HG02870 (cell line): ENCODE data around the gene ETV1.
"Not testable (repeated sequence)": the region's sequence is repeated elsewhere in the genome, so short reads cannot be mapped to it uniquely, and the experiment has no call there.

Experiments
- ATAC-seq: cut with Tn5 transposase; IDR thresholded peaks from one replicate; pipeline ENCODE4 v1.9.1; 2021; ENCODE audit warnings: mild to moderate bottlenecking, moderate library complexity; ENCODE audit not compliant: unreplicated experiment

The ETV1 gene

DNA sequence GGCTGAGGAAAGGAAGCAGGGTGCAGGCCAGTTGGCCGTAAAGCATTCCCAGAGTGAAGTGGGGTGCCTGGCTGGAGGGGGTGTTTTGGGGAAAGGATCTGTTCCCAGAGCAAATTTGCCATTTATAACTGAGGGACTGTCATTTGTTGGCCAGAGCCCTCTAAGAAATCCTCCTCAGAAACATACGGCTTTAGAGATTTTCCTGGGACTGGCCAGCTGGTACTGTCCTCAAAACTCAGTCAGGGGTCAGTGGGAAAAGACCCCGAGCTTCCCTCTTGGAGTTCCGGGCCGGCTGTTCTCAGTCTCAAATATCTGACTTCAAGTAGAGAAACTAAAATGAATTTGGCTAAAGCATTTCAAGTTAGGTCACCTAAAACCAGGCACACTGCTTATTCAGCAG is 55.9 kb downstream of the ETV1 start:
- no peak for ATAC-seq

DNA sequence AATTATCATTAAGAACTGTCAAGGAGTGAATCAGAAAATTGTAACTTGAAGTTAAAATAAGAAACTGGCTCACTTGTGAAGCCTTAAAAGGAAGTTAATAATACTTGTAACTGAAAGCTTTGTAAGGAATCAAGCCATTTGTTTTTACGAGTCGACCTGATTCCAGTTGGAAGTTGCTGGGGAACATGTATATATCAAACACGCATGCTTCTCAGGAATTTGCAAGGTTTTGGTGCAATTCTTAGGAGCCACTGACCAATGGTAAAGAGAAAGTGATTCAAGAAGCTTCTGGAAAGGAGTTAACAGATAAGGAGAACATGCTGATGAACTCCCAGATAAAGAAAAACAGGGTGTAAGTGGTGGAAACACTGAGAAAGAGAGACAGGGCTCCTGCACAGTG is 56.4 kb downstream of the ETV1 start:
- no peak for ATAC-seq

DNA sequence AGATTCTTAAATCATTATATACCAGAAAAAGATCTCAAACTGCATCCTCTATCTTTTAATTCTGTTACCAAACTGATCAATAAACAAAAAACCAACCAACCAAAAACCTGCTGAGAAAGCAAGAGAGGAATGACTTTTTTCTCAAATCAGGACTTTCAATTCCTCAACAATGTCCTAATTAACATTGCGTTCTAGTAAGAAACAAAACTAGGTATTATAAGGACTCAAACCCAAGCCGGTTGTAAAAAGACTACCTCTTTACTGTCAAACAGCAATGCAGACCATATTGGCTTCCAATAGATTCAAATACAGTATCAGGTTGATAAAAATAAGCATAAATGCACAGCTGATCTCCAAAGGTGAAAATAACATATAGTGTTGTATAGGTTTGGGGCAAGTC is 57.3 kb downstream of the ETV1 start:
- ATAC-seq: no peak

DNA sequence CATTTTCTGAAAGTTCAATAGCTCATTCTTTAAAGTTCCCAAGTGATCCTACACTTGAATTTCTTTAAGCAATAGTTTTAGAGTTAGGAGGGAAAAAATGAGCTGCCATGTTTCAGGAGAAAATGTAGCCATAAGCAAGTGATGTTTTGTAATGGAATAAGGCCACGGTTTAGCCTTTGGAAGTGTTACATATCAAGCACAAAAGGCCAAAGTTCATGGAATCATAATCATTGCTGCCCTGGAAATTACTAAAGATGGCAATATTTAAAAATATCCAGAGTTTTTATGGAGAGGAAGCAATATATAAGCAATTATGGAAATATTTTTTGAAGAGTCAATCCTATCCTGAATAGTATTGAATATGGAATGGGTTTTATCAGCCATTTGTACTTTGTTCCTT is 68.4 kb downstream of the ETV1 start:
- no peak for ATAC-seq

DNA sequence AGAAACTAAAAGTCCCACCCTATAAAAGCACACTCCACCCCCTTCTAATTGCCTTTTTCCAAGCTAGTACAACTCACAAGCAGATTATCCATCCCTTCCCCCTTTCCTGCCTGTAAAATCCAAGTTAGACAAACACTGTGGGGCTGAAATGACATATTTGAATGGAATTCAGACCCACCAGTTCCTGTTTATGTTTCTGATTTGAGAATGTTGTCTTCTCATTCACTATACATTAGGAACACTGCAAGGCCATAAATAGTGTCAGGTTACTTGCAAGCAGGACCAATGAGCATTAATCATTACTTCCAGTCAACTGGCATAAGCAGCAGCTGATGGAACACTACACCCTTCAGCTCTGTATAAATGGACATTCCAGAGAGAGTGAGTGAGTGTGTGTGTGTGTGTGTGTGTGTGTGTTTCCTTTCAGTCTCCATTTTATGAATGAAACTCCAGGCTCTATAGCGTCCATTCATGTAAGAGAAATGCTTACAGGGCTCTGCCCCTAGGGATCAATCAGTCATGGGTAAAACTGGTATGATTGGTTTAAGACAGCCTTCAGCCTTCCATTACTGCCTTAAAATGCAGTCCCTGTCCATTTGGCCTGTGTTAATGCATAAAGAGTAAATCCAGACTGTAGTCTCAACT is 69.3 kb downstream of the ETV1 start:
- no peak for ATAC-seq

DNA sequence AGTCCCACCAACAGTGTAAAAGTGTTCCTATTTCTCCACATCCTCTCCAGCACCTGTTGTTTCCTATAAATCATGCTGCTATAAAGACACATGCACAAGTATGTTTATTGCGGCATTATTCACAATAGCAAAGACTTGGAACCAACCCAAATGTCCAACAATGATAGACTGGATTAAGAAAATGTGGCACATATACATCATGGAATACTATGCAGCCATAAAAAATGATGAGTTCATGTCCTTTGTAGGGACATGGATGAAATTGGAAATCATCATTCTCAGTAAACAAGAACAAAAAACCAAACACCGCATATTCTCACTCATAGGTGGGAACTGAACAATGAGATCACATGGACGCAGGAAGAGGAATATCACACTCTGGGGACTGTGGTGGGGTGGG is 71.1 kb downstream of the ETV1 start:
- not testable (repeated sequence) for ATAC-seq

DNA sequence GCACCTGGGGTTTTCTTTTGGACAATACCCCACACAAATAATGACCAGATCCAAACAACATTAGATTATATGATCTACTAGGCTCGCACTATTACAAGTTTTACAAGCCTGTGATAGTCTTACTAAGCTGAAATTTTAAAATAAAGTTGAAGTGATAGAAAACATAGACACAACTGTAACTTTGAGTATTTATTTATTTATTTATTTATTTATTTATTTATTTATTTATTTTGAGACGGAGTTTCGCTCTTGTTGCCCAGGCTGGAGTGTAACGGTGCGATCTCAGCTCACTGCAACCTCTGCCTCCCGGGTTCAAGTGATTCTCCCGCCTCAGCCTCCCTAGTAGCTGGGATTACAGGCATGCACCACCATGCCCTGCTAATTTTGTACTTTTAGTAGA is 72.4 kb downstream of the ETV1 start:
- ATAC-seq: not testable (repeated sequence)

DNA sequence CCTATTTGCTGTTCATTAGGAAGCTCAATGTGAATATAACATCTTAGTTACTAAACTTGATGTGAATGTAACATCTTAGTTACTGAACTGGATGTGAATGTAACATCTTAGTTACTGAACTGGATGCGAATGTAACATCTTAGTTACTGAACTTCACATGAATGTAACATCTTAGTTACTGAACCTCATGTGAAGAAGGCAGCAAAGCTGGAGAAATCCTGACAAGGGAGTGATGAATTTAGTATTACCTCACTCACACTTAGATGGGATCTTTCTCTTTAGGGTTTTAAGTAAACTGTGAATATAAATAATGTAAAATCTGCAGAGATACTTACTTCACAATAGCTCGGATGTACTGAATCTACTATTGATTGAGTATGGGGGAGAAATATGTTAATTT is 73.6 kb downstream of the ETV1 start:
- no peak for ATAC-seq

DNA sequence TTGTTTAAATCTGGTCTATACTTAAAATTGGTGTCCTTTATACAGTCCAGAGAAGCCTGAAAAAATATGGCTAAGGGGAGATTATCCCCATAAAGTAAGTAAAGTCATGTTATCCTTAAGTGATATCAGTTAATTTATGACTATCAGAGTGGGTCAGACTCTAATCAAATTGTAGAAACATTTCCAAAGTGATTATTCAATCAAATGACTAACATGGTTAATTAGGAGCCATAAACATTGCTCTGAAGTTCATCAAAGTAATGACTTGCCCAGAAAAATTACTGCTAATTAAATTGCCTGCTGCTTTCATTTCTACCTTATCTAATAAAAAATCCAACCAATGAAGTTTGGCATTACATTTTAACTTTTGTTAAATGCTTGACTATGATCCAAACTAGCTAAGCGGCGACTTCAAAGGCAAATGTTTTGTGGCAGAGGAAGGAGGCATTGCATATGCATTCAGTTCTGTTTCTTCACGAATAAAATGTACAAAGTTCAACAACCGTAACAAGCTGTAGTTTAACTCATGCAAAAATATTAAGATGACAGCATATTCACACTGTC is 76.7 kb downstream of the ETV1 start:
- no peak for ATAC-seq

DNA sequence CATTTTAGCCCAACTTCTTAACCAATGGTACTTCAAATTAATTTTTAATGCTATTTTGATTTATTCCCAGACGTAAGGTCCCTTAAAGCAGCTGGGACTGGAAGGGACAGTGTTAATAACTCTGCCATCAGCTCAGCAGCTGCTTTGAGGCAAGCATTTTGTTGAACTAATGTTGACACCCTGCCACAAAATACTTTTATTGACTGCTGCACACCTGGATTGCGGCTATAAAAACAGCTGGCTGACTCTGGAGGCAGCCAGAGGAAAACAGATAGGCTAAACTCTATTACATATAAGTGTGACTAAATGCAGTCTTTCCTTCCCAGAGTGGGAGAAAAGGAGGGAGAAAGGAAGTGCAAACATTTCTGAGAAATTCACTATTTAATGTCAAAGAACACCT is 77.6 kb downstream of the ETV1 start:
- no peak for ATAC-seq

DNA sequence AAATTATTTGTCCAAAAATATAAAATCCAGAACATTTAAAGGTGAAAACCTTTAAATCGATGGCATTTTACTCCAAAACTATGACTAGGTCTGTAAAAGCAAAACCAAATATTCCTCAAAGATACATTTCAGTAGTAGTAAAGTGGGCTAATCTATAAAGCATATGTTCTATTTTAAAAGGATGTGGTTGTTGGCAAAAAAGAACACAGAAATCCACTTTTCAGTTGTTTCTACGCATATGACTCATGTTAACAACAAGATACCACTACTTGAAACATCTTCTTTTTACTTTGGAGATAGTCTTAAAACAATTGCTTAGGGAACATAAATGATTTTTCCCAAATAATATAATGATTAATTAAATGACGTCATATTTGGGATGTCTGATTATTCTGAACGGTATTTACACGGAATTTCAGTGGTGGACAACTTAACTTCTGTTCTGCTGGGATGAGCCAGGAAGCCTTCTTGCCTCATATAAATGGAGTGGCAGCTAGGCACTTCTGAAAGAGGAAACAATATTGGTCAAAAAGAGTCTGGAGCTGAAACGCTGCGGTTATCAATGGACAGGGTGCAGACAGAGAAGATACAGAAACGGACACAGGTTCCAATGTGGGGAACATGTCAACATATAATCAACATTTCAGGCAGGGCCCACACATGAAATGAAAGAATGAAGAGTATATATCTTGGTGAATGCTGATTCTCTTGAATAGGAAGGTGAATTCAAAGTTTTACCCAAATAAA is 78.5 kb downstream of the ETV1 start:
- no peak for ATAC-seq

DNA sequence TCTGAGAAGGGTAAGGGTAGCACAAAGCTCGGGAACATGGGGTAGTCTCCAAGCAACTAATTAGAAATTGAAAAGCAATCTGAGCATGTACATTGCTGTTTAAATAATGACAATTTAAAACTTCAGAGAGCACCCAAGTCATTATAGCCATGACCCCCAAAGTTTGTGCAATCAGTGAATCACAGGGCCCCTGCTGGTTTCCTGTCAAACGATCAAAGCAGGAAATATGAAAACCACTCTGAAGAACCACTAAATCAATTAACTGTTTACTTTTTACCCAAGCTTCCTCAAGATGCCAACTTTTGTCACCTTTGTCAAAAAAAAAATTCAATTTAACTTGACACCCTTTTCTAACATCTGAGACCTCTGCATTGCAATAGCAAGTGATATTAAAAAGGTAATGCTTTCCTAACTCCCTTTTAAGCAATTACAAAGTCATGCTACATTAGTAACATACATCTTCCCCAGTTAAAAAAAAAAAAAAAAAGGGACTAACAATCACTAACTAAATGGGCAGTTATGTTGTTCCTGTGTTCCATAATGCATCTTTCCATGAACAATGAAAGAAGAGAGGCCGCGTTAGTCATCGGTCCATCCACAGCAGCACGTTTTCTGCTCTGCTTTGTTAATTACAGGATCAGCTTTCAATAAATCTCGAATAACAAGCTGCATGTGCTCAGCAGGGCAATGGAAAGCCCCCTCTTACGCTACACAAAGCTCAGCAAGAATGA is 80.6 kb downstream of the ETV1 start:
- ATAC-seq: no peak

DNA sequence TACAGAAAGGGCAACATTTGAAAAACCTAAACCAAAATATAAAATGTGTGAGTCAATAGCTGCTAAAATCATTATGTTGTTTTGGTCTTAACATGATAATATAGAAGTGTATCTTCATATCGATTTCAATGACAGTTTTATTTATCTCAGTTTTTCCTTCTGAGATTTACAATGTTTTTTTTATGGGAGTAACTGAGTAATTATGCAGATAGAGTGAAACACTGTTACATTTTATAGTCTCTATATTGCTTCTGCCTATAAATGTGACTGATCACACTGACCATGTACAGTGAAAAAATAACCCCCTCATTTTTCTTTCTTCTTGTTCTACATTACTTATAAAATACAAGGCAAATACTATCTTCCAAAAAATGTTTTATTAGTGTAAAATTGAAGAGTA is 81.6 kb downstream of the ETV1 start:
- no peak for ATAC-seq

DNA sequence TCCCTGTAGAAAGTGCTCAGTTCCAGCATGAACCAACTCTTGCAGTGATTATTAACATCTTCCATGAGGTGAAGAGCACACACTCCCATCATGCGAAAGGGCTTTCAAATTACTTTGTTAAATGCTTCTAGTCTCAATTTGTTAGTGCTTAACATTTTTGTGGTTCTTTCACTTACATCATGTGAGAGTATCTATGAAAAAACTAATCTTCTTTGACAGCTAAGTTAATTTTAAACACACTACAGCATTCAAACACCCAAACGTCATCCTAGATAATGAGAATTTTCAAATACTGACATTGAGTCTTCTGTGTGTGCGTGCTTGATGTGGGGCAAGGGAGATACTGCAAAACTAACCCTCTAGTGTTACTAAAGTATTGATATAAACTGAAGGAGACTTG is 84.8 kb downstream of the ETV1 start:
- no peak for ATAC-seq

DNA sequence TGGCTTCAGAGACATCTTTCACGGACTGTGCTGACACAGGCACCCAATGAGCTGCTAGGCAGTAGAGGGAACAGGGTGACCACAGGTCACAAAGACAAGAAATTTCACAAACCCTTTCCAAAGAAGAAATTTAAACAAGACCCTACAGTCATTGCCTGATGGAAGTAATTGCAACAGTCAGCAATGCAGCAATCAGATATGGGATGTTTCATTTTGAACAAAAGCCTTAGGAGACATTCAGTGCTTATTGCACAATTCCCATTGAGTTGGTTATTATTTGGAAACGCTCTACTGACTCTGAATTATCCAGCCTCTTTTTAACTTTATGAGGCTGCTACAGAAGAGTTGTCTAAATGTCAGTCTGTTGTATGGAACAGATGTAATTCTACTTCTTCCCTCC is 85.5 kb downstream of the ETV1 start:
- ATAC-seq: no peak

DNA sequence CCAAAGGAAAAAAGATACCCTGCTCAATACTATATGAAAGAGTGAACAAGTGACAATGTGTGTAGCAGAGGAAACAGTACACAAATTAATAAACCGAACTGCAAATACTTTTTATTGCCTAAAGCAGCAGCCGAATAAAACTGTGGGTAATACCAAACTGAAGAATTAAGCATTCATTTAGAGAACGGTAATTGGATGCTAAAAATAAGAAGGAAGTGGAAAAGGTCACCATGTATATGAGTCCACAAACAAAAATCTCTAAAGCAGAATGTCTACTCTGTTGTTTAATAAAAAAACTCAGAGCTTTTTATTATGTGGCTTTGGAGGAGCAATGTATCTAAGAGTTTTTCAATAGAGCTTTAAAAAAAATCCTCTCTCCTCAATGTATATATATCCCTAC is 87.9 kb downstream of the ETV1 start:
- no peak for ATAC-seq

DNA sequence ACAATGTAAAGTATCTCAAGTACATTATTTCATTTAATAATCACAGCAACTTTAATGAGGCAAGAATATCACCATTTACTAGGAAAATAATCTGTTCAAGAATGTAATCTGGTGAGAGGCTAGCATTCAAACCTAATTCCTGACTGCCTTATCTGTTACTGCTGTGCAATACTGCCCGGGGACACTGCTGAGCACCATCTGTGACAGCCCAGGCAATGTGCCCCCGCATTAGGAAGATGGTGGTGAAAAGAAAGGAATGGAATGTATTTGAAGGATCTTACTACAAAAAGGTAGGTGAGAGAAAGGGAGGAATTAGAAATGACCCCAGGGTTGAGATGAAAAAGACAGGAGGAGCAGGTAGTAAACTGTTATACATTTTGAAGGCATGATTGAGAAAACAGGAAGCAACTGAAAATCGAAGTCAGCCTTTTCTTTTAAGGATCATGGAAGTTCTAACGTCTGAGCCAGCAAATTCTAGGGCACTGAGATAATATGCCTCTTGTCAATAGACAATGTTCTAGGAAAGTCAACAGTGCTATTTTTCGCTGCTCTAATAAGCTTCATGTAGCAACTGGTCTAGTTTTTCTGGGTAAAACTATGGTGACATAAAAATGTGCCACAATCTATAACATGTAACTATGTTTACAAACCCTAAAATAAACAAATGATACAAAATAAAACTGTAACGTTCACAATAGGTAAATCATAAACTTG is 90.4 kb downstream of the ETV1 start:
- no peak for ATAC-seq

DNA sequence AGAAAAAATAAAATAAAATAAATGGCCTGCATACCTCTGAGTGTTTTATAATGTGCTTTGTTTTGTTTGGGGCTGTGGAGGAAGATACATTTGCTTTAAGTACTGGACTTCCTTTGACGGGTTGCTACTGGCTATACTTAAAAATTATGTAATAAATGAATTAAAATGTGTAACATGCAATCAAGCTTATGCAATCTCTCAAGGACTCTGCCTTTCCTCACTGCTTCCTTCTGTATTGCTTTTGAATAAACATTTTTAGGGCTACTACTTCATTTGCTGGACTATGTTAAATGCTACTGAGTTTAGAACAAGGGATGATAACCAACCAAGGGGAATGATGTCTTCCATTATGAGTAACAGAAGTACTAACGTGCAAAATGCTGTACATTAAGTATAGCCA is 91.6 kb downstream of the ETV1 start:
- ATAC-seq: no peak

DNA sequence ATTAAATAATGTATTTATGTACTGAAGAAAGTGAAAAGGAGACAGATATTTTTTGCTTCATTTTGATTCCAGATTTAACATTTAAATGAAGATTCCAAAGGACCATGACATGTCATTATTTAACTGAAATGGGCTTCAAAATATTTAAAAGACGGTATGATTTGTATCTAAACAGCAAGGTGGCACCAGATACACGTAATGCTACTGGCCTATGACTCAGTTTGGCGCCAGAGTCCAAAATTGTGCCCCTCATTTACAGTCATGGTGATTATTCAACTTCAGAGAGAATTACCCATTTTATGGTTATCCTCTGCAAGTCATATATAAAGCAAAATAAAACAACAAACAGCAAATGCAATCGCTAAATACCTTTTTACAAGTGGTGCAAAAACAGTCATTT is 94.5 kb downstream of the ETV1 start:
- ATAC-seq: no peak

DNA sequence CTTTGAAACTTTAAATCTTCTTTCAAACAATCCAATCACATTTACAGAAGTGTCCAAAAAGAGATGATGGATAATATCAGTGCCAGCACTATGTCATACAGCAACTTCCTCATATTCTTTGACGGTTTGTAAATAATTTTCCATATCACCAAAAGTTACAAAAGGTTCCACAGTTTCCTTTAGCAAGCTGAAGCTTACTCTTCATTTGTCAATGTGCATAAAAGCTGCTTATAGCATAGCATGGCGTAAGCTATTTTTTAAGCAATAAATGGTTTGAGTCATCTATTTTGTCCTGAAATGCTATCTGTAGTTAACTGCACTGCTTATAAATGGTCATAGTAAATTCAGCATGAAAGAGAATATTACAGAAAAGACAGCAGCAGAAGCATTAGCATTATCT is 95.1 kb downstream of the ETV1 start:
- ATAC-seq: no peak

DNA sequence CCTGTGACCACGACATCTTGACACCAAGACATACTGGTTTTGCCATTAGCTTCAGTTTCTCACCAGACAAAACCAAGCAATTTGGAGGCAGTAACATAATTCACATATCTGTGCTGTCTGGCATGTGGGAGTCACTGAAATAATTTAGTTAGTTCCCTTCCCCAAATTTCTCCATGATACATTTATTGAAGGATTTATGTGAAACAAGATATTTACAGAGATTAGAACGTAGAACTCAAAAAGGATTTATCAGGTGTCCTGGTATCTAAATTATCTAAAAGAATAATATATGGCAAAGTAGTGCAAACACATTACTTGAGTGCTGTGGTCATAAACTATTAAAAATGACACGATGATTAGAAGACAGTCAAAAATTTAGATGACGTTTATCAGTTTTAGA is 98.7 kb downstream of the ETV1 start:
- ATAC-seq: no peak
